NCI-H1105 (cell line): ENCODE results near the gene TSPAN4.

Experiments used
- DNase-seq: peaks from one replicate; lab custom pipeline; 2025; lab: John Stamatoyannopoulos, UW

TSPAN4 gene

DNA sequence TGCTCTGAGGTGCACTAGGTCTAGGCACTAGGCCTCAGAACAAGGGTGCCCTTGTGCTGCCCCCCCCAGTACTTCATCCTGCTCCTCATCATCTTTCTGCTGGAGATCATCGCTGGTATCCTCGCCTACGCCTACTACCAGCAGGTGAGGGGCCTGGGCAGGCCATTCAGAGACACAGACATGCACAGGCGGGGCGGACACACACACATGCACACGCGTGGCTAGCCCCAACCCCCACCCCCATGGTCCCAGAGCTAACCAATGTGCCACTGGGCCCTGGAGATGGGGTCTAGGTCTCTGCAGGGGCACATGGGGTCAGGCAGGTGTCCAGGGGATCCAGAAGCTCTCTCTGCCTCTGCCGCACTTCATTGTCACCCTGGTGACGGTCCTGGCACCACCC lies 6.0 kb upstream of the TSPAN4 start:
- DNase-seq, result no peak

DNA sequence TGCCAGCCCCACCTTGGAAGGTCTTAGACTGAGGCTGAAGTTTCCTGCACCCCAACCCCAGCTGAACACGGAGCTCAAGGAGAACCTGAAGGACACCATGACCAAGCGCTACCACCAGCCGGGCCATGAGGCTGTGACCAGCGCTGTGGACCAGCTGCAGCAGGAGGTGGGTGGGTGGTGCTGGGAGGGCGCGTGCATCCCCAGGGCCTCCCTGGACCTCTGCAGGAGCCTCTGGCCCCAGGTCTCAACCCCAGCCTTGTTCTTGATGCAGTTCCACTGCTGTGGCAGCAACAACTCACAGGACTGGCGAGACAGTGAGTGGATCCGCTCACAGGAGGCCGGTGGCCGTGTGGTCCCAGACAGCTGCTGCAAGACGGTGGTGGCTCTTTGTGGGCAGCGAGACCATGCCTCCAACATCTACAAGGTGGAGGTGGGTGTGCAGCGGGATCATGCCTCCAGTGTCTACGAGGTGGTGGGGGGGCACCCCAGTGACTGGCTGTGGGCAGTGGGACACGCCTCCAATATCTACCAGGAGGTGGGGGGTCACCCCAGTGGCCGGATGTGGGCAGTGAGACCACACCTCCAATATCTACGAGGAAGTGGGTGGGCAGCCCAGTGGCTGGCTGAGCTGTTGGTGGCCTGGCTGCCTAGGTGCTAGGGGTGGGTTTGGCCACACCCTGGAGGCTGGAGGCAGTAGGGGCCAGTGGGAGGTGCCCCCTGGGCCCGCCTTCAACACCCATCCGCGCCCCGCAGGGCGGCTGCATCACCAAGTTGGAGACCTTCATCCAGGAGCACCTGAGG lies 5.3 kb upstream of the TSPAN4 start:
- no peak for DNase-seq

DNA sequence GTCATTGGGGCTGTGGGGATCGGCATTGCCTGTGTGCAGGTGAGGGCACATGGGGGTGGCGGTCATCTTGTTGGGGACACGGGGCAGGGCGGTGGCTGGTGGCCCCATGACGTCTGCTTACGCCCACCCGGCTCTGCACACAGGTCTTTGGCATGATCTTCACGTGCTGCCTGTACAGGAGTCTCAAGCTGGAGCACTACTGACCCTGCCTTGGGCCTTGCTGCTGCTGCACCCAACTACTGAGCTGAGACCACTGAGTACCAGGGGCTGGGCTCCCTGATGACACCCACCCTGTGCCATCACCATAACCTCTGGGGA lies 4.7 kb upstream of the TSPAN4 start:
- no peak for DNase-seq

DNA sequence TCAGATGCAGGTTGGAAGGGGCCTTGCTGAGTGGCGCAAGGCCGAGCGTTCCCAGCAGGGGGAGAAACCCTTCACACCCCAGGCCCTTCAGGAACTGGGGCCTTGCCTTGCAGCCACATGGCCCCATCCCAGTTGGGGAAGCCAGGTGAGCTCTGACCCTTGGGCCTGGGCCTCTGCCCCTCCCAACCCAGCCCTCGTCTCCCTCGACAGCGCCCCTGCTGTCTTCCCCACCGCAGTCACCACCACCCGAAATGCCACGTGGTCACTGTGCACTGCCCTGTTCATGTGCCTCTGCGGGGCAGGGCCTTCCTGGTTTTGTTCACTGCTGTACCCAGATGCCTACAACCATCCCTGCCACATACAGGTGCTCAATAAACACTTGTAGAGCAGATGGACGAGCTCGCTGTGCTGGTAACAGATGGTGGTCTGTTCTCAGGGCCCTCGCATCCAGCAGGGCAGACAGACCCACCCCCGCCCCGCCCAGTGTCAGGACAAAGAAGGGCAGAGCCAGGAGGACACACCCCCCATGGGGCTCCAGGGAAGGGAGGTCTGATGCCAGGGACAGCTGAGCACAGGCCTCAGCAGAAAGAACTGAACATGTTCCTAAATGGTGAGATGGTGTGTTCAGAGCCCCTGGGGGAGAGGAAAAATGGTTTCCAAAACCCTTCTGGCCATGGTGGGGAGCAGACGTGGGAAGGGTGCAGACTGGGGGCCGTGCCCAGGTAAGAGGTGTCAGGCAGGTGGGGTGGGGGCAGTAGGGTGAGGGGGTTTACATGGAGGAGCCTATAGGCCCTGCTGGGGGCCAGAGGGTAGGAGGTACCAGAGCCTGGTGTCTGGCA lies 4.0 kb upstream of the TSPAN4 start:
- no peak for DNase-seq

DNA sequence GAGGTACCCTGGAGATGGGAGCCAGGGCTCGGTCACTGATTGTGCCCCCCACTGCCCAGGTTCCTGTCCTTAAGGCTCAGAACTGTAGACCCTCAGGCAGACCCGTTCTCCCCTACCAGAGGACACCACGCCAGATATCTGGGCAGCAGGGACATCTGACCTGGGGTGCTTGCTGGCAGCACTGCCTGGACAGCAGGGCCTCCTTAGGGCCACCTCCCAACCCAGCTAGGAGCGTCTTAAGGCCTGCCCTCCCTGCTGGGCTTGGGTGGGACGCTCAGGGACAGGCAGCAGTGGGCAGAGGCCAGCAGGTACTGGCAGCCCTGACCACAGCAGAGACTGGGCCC lies 3.4 kb upstream of the TSPAN4 start:
- no peak for DNase-seq

DNA sequence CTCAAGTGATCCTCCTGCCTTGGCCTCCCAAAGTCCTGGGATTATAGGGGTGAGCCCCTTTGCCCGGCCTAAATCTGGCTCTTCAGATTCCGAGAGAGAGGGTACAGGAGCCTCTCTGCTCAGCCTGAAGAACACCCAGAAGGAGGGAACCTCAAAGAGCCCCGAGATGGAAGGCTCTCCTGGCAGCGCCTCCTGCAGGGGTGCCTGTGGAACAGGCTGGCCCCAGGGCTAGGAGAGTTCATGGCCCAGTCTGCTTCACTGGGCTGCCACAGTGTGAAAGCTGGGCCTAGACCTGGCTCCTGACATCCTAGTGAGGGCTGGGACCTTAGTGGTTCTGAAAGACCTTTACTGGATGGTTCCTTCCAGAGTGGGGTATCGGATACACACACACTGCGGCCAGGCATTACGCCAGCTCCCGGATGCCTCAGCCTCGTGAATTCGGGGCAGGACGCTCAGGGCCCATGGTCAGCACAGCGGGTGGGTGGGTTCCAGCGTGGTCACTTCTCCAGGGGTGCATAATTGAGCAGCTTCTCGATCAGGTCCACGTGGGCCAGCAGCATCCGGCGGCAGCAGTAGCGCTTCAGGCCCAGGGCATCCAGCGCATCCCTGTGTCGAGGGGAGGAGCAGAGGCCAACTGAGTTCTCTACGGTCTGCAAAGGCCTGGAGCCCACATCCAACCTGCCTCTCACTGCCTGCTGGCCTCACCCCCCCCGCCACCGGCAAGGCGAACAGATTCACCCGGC lies 2.6 kb upstream of the TSPAN4 start:
- no peak for DNase-seq

DNA sequence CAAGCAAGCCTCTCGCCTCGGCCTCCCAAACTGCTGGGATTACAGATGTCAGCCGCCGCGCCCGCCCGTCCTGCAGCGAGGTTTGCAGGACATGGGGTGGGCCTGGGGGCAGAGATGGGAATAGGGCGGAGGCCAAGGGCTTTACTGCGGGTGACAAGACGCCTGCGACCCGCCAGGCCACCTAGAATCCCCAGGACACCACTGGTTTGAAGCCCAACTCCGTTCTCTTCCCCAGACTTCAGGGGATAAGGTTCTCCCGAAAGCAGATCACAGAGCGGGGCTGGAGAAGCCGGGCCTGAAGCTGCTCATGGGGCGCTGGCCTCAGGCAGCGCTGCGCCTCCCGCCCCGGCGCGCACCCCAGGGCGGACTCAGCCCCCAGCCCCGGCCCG lies 677 bp upstream of the TSPAN4 start:
- no peak for DNase-seq

DNA sequence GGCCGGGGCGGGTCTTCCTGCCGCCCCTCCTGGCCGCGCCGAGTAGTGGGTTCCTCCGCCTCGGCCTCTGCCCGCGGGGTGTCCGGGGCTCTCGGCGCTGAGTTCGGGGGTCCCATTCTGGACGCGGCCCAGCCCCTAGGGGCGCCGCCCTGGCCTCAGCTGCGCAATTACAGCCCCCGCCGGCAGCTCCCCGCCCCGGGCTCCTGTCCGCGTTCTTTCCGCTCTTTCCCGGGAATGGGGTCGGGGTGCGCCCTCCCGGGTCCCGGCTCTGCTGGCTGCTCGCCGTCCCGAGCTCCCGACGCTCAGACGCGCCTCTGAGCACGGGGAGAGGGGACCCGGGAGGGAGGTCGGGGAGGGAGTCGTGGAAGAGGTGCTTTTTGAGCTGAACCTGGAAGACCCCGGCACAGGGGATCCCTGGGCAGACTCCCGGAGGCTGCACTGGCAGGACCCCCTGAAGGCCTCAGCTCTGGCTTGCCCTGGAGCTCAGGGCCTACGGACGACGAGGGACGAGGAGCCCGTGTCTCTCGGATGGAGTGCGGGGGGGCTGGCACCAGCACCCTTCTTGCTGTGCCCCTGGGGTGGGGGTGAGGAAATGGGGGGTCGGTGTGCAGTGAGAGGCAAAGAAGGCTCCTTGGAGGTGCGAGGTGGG lies 558 bp downstream of the TSPAN4 start:
- DNase-seq, result no peak

DNA sequence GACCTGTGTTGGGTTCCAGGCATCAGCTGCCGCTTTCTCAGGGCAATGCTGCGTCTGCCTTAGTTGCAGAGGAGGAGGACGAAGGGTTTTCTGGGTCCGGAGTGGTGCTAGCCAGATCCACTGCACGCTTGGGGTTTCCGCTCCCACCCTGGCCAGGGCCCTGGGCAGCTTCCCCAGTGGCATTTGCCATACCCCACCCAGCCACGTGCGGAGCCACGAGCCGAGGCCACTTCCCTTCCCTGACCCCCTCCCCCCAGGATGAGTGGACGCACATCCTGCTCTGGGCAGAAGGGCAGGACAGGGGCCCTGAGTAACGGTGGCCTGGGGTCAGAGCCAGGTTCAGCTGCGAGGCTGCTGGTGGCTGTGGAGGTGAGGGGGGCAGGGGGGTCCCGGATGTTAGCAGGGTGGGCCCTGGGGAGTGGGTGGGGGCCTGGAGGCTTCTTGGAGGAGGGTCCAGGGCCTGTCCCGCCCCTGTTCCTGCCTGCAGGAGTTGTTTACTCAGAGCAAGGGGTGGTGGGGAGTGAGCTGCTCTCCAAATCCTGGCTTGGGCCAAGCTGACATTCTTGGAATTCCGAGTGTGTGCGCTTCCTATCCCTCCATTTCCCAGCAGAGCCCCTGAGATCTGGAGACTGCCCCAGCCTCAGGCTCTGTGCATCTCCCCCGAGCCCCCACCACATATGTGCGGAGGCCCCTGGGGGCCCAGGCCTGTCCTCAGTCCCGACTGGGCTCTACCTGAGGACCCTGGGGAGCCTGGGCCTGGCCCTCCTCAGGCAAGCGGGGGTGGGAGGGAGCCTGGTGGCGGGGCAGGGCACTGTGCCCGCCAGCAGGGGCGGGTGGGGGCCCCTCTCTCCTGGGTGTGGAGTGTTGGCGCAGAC lies 1.4 kb downstream of the TSPAN4 start:
- no peak for DNase-seq

DNA sequence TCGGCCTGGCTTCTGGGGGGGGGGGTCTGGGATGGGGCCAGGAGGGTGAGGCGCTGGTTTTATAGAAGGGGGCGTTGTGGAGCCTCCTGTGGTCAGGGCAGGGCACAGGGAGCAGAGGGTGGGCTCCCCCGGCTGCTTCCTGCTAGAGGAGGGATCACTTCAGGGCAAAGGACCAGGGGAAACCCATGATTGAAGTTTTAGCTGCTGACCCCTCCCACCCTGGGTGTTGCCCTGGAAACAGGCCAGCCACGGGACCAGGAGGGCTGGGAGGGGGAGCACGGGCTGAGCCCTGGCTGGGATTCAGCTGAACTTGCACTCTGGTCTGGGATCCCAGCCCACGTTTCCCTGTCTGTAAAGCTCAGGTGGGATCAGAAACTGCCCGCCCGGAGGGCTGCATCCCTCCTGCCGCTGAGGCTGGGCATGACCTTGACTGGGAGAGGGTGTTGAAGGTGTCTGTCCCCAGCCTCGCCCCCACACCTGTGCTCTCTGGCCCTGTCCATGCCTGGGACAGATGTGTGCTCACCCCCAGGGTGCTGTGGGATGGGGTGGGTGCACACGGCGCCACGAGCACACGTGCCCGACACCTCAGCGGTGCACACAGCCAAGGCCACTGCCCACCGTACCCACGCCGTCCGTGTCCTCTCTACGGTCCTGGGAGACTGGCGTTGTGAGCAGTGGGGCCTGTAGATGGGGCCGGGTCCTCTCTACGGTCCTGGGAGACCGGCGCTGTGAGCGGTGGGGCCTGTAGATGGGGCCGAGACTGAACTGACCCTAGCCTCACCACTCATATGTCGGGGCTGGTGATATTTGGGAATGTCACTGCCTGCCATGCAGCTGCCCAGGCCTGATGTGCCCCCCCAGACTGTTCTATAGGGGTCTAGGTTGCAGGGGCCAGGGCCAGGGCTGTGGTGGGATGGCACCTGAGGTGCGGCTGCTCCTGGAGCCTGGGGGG lies 2.3 kb downstream of the TSPAN4 start:
- DNase-seq, result no peak

DNA sequence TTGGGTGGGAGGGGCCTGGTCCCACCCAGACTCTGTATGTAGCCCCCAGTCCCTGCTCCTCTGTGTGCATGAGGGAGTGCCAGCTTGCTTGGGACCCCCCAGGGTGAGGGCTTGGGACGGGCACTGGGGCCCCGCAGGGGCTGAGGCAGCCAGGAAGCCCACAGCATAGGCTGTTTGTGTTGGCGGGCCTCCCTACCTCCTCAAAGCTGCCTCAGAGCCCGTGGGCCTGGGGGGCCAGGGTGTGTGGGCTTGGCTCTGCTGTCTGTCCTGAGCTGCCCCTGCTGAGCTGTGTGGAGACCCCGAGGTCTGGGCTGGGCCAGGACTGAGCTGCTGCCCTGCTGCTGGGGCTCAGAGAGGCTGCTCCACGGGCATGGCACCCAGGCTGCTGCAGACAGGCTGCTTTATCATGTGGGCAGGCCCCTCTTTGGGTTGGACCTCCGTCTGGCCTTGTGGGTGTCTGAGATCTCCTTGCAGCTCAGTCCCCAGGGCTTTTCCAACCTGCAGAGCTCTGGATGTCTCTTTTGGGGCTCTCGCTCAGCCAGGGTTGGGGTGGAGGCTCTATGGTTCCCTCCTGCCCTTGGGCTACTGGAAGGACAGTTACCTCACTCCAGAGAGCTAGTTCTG lies 3.3 kb downstream of the TSPAN4 start:
- DNase-seq, result no peak

DNA sequence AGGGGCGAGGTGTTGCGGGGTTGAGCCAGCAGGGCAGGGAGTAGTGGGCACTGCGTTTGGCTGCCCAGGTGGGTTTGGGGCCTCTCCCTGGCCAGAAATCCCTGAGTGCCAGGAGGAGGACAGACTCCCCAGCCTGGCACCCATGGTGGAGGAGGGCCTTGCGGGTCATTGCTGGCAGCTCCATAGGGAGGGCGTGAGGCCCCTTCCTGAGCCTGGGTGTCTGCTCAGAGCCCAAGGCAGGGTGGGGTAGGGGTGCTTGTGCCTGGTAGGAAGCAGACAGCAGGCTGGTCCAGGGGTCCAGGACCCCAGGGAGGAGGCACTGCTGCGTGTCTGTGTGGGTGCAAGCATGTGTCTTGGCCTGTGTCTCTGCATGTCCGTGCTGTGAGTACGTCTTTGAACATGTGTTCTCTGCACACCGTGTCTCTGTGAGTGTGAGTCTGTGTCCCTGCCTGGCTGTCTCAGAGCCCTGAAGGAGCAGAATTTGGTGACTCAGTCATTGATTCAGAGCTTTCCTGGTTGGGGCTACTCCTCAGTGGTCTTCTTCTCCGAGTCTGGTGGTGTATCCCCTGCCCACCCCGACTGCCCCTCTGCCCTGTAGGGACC lies 3.9 kb downstream of the TSPAN4 start:
- no peak for DNase-seq

DNA sequence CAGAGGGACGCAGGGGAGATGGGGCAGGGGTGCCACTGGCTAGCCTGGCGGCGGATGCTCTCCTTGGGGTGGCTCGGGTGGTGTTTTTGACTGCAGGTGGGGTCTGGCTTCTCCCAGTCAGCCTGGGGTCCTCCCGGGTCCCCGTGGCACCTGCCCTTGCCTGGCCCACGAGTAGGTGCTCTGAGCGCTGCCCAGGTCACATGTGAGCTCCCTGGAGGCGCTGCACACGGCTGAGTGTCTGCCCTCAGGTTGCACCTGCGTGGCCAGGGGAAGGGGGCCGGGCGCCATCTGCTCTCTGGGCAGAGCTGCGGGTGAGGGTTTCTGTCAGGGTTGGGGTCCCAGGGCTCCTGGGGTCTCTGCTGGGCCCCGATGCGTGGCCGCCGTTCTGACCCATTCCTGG lies 5.2 kb downstream of the TSPAN4 start:
- DNase-seq, result no peak

DNA sequence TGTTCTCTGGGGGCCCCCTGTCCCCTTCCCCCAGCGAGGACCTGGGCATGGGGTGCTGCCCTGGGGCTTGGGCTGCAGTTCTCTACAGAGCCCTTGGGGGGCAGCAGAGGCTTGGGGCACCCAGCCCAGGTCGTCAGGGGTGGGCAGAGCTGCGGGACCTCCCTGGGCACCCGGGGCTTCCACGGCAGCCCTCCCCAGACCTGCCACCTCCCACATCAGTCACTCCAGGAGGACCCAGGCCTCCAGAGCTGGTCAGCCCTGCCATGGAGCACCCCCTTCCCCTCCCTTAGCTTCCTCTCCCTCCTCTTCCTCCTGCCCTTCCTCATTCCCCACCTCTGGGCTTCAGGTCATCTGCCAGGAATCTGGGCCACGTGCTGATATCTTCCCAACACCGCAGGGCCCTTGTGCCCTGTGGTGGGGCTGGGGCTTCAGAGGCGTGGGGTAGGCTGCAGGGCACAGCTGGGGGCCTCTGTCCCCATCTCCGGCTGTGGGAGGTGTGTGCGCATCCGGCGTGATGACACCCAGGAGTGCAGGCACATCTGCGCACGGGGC lies 5.8 kb downstream of the TSPAN4 start:
- DNase-seq, result peak; percentile 24

DNA sequence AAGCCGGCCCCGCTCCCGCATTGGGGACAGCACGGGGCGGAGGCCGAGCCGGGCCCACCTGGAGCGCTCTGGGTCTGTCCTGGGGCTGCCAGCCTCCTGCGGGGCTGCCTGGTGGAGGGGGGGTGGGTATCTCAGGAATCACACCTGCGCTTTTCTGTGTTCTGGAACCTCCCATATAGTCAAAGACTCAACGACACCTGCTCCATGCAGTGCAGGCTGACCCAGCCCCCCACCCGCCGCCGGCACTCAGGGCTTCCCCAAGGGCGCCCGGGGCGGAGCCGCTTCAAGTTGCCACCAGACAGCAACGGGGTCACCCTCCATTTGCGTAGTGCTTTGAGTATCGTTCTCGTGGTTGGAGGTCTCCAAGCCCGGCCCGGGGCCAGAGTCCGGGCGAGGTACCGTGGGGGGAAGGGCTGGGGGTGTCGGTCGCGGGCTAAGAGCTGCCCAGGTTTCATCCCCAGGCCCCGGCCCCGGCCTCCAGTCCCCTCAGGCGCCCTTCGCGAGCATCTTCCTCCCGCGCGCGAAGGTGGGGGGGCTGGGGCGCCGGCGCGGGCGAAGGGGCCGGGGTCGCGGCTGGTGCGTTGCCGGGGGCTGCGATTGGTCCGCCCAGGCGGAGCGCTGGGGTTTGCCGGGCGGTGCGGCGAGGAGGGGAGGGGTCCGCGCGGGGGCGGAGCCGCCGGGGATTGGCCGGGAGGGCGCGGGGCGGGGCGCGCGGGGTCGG lies 6.6 kb downstream of the TSPAN4 start:
- peak; percentile 79 for DNase-seq

DNA sequence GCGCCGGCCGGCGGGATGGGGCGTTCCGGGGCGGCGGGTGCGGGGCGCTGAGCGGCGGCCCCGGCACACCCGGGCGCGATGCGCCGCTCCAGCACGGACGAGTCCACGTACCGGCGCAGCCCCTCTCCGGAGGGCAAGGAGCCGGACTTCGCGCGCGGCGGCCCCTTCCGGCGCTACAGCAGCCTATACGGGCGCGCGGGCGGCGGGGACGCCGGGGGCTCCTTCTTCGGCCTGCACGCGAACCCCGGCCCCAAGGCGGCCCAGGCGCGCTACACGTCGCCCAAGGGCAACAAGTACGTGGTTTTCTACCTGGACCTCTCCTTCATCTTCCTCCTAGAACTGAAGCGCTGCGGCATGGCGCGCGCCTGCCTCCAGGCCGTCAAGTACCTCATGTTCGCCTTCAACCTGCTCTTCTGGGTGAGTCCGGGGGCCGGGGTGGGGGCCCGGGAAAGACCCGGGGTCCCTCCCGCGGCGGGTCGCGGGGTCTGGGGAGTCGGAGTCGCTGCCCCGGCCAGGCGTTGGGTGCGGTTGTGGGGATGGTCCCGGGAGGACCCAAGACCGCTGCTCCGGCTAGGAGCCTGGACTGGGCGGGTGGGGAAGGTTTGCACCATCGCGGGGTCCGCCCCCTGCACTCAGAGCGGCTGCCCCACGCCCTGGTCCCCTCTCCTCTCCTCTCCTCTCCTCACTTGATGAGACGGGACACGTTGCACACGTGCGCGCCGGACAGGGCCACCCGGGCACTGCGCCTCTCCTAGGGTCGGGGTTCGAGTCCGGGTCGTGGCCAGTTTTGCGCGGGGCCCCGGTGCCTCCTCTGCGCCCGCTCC lies 7.5 kb downstream of the TSPAN4 start:
- DNase-seq, result peak; percentile 16
